ENCODE results near the gene RABGAP1L.

Gene RABGAP1L

DNA sequence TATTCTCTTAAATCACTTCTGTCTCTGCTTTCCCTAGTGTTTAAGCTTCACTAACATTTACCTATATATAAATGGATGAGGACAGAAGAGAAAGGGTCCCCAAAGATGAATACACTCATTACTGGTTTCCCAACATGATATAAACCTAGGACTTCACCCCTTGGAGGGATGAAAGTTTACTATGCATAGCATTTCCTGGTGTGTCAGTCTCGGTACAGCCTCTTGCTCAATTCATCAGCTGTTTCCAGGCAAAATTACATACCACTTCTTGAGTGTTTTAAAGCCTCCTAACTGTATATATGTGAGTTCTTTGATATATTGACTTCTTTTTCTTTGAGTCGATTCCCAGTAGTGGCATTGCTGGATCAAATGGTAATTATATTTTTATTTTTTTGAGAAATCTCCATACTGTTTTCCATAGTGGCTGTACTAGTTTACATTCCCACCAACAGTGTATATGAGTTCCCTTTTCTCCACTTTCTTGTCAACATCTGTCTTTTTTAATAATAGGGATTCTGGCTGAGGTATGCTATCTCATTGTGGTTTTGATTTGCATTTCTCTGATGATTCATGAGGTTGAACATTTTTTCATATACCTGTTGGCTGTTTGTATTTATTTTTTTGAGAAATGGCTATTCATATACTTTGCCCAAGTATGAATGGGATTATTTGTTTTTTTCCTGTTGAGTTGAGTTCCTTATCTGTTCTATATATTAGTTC is 581.1 kb downstream of the RABGAP1L start:
- peak; percentile 4 for DNase-seq (ENCODE audit: low read depth)
- TF ChIP-seq, protein P1, sequence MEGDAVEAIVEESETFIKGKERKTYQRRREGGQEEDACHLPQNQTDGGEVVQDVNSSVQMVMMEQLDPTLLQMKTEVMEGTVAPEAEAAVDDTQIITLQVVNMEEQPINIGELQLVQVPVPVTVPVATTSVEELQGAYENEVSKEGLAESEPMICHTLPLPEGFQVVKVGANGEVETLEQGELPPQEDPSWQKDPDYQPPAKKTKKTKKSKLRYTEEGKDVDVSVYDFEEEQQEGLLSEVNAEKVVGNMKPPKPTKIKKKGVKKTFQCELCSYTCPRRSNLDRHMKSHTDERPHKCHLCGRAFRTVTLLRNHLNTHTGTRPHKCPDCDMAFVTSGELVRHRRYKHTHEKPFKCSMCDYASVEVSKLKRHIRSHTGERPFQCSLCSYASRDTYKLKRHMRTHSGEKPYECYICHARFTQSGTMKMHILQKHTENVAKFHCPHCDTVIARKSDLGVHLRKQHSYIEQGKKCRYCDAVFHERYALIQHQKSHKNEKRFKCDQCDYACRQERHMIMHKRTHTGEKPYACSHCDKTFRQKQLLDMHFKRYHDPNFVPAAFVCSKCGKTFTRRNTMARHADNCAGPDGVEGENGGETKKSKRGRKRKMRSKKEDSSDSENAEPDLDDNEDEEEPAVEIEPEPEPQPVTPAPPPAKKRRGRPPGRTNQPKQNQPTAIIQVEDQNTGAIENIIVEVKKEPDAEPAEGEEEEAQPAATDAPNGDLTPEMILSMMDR (IDR thresholded peaks at IDR 0.05; ENCODE audit: low read depth, low read length, missing control alignments), result no peak
- H3K4me3 ChIP-seq (ENCODE audit: low read depth, low read length), result no peak overlapping the region

DNA sequence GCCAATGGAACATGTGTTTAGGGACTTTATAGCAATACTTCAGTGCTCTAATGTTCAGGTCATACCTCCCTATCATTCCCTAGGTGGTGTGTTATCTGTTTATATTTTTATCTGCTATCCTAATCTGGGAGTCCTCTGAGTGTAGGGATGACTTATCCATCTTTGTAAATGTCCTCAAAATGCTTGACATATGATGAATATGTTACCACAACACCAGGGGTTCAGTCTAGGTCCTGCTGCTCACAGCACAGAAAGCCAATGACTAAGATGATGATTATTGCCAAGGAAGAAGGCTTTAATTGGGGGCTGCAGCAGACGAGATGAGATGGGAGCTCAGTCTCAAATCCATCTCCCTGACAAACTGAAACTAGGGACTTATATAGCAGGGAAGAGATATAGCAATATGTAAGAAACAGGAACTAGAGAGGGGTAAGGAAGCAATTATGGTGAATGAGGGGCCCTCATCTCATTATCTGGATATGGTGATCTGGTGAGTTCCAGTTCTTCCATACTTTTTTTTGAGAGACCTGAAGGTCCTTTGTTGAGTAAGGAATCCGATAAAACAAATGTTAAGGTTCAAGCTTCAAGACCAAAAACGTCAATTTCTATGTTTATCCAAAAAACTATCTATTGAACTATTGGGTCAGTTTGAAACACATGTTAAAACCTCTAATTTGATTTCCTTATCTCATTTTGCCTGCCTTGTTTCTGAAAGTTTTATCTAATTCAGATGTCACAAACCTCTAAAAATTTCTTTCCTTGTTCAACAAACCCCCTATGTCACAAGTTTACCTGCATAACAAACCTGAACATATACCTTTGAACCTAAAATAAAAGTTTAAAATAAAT is 583.7 kb downstream of the RABGAP1L start:
- H3K4me3 ChIP-seq (ENCODE audit: low read depth, low read length), result no peak overlapping the region
- no peak for DNase-seq (ENCODE audit: low read depth)
- TF ChIP-seq, protein P1 (IDR thresholded peaks at IDR 0.05; ENCODE audit: low read depth, low read length, missing control alignments), result no peak

DNA sequence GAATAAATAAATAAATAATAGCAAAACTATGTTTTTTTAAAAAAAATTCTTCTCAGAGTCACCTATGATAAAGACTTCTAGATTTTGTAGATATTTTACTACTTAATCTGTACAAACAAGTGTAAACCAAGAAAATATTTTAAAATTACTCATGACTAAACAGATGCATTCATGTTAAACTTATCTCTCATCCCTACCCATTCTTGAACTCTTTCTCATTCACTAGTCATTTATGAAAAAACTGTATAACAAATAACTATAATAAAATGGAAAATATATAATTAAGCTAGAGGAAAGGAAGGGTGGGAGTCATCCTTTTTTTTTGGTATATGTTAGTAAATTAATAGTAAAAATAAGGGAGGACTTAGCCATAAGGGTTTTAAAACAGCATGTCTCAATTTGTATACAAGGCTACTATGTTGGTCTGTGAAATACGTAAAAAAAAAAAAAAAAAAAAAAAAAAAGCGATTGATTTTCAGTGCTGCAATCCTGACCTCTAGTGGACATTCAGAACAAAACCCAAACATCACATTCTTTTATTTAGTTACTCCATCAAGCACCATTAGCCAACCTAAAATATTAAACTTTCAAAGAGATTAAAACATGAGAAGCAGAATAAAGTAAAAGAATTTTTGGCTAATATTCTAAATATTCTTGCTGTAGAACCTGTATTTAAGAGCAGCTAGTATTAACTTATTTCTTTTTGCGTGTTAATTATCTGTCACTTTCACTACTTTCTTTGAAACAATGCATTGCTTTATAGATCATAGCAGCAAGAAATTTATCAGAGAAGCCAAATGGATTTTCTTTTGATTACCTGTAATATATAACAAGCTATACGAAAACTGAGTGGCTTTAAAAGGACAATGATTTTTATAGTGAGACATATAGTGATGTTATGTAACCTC is 584.6 kb downstream of the RABGAP1L start:
- no peak overlapping the region for H3K4me3 ChIP-seq (ENCODE audit: low read depth, low read length)
- peak; percentile 18 for DNase-seq (ENCODE audit: low read depth)
- TF ChIP-seq, protein P1 (IDR thresholded peaks at IDR 0.05; ENCODE audit: low read depth, low read length, missing control alignments), result peak; percentile 47

DNA sequence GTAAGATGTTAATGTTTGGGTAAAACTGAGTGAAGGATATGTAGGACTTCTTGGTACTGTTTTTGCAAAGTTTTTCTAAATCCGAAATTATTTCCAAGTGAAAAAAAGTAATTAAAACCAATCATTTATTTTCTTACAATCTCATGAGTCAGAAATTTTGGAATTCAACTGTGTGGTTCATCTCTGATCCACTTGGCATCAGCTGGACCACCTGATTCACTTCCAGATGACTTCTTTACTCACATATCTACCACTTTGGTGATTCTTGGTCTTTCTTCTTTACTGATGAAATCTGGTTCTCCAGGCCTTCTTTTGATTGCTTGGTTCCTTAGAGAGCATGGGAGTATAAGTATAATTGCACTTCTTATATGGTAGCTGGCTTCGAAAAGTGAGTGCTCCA is 585.6 kb downstream of the RABGAP1L start:
- TF ChIP-seq, protein P1 (IDR thresholded peaks at IDR 0.05; ENCODE audit: low read depth, low read length, missing control alignments), result no peak
- no peak overlapping the region for H3K4me3 ChIP-seq (ENCODE audit: low read depth, low read length)
- DNase-seq (ENCODE audit: low read depth), result no peak

DNA sequence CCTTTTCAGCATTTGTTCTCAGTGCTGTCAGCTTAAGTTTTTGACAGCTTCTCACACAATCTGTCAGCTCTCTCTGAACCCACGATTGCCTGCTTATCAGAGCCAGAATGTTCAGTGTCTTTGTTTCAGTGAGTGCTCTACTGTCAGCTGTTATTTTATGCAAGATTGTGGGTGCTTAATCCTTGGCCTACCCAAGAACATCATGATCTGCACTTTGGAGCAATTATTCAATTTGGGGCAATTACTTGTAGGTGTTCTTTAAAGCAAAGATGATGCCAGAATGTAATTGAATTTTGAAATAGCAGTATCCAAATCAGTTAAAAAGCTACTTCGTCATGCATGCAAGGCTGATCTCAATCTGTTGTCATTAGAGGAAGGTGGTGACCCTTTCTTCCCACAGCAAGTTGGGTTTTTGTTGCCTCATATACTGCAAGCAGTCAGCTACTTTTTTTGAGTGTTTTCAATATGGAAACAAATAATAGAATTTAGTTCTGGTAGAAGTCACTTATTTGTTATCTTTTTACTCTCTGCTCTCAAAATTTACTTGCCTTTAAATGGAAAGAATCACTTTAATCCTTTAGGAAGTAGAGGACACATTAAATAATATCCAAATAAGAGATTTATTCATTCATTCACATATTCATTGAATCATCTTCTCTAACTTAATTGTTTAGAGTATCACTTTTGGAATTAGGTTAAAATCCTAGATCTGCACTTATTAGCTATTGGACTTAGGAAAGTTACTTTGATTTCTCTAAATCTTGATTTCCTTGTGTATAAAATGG is 586.9 kb downstream of the RABGAP1L start:
- DNase-seq (ENCODE audit: low read depth), result no peak
- TF ChIP-seq, protein P1 (IDR thresholded peaks at IDR 0.05; ENCODE audit: low read depth, low read length, missing control alignments), result no peak
- no peak overlapping the region for H3K4me3 ChIP-seq (ENCODE audit: low read depth, low read length)

DNA sequence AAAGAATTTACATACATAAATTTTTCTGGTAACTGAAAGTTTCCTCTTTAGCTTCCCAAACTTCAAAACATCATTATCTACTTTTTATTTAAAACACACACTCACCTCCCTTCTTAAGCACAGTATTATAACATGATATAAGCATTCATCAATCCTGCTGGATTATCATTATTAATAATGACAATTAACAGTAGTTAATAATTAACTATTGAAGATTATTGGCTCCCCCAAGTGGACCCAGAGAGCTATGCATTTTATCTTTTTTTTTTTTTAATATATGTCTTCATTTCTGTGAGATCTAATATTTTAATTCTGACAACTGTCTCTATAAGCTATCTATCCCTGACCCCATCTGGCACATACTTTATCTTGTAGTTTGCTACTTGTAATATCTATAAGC is 588.3 kb downstream of the RABGAP1L start:
- H3K4me3 ChIP-seq (ENCODE audit: low read depth, low read length), result no peak overlapping the region
- no peak for DNase-seq (ENCODE audit: low read depth)
- TF ChIP-seq, protein P1 (IDR thresholded peaks at IDR 0.05; ENCODE audit: low read depth, low read length, missing control alignments), result peak; percentile 9

All from GM12864 (cell line).